Right lobe of liver (tissue), 4 donors: Measurements from ENCODE around the gene HOXA10.

Experiments
- POLR2A ChIP-seq: fragments of 450-650 bp; IDR thresholded peaks from one replicate; pipeline ENCODE4 v1.6.1; 2017; ENCODE audit warnings: antibody characterized with exemption, mild to moderate bottlenecking
- TF ChIP-seq, protein P1 (sequence below), 4 donors: fragments of 200-600 bp in 3 of 4; fragments of 450-650 bp in 1 of 4; IDR thresholded peaks; one replicate each; pipeline versions ENCODE4 v1.5.1 to v1.8.0; 2016 to 2022; ENCODE audit warnings: antibody characterized with exemption in 4 of 4, mild to moderate bottlenecking in 2 of 4
- donor health status: DM: no; HTN: no; CAD: no.
- donor health status: DM: no; HTN: no; CAD: no.
- donor health status: DM: no; HTN: yes; CAD: no.

DNA sequence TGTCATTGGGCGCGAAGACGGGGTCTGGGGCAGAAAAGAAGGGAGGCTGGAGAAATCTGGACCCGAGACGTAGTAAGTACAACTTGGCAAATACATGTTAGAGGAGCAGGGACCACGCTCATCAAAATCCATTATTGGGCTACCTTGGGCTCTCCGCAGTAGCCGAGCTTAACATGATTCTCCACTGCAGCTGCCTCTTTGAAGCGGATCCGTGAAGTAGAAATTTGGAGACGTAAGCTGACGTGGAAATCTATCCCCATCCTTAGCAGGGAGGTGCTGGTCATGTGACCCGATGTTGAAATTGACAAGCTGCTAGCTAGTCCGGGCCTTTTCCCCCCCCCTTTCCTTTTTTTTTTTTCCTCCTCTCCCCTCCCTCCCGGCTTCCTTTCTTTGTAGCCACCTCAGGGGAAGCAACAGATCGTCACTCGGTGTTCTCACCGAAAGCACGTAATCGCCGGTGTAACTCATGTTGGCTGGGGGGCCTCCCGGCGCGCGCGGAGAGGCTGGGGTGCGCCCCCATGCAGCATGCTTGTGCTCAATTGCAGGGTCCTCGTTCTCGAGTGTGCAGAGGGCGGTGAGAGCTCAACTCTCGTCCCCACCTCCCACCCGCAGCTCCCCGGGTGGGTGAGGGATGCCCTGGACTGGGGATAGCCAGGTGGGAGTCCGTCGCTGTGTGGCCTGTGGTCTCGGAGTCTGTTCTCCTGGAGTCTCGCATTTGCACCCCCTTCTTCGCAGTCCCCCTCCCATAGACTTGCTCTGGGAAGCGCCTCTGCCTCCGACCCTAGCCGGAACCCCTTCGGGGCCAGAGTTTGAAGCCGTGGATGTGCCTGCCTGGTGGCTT lies 11.1 kb upstream of the HOXA10 start, which contains the start of gene HOXA11:
- TF ChIP-seq, protein P1, sequence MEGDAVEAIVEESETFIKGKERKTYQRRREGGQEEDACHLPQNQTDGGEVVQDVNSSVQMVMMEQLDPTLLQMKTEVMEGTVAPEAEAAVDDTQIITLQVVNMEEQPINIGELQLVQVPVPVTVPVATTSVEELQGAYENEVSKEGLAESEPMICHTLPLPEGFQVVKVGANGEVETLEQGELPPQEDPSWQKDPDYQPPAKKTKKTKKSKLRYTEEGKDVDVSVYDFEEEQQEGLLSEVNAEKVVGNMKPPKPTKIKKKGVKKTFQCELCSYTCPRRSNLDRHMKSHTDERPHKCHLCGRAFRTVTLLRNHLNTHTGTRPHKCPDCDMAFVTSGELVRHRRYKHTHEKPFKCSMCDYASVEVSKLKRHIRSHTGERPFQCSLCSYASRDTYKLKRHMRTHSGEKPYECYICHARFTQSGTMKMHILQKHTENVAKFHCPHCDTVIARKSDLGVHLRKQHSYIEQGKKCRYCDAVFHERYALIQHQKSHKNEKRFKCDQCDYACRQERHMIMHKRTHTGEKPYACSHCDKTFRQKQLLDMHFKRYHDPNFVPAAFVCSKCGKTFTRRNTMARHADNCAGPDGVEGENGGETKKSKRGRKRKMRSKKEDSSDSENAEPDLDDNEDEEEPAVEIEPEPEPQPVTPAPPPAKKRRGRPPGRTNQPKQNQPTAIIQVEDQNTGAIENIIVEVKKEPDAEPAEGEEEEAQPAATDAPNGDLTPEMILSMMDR (IDR thresholded peaks at IDR 0.05), result no peak
- no peak for TF ChIP-seq POLR2A
